Measurements from ENCODE around the gene FBXL20. TPM values are rescaled to one million over a fixed set of nuclear protein-coding genes. Genes with fewer than 3 reads are reported as not detected.
"Not testable (repeated sequence)": the region's sequence is repeated elsewhere in the genome, so short reads cannot be mapped to it uniquely, and the experiment has no call there.

The FBXL20 gene
- polyA plus RNA-seq (ENCODE audit: insufficient read length): 6.1 TPM

- peak; percentile 62 for DNase-seq (ENCODE audit: low read depth)
These were observed at the start of gene FBXL20 for GRCh38 chr17:39401412-39402243. FBXL20 (minus strand) TSS chr17:39401626; CDS start chr17:39401402, 224 bp downstream.

GRCh38 chr17:39450847-39451581 is 49.6 kb upstream of the FBXL20 start, which contains the start of gene MED1:
MED1 (minus strand) TSS chr17:39451263; CDS start chr17:39451062, 201 bp downstream.
- peak; percentile 98 for DNase-seq (ENCODE audit: low read depth)

- DNase-seq (ENCODE audit: low read depth): no peak
These were observed 48.6 kb upstream of the FBXL20 start for GRCh38 chr17:39450051-39450450.

- no peak for DNase-seq (ENCODE audit: low read depth)
These were observed 46.1 kb upstream of the FBXL20 start for GRCh38 chr17:39447561-39447960.

- DNase-seq (ENCODE audit: low read depth): no peak
These were observed 41.9 kb upstream of the FBXL20 start for GRCh38 chr17:39443326-39443725.

- not testable (repeated sequence) for DNase-seq (ENCODE audit: low read depth)
These were observed 38.4 kb upstream of the FBXL20 start for GRCh38 chr17:39439868-39440267.

- no peak for DNase-seq (ENCODE audit: low read depth)
These were observed 28.2 kb upstream of the FBXL20 start for GRCh38 chr17:39429600-39429999.

GRCh38 chr17:39416141-39416540 is 14.7 kb upstream of the FBXL20 start:
- DNase-seq (ENCODE audit: low read depth): no peak

GRCh38 chr17:39410279-39410678 is 8.9 kb upstream of the FBXL20 start:
- DNase-seq (ENCODE audit: low read depth): no peak

GRCh38 chr17:39408360-39408759 is 6.9 kb upstream of the FBXL20 start:
- DNase-seq (ENCODE audit: low read depth): no peak

GRCh38 chr17:39406951-39407350 is 5.5 kb upstream of the FBXL20 start:
- DNase-seq (ENCODE audit: low read depth): no peak

- no peak for DNase-seq (ENCODE audit: low read depth)
These were observed 4.0 kb upstream of the FBXL20 start for GRCh38 chr17:39405436-39405835.

- DNase-seq (ENCODE audit: low read depth): no peak
These were observed 3.3 kb upstream of the FBXL20 start for GRCh38 chr17:39404542-39405378.

GRCh38 chr17:39402890-39403605 is 1.6 kb upstream of the FBXL20 start:
- DNase-seq (ENCODE audit: low read depth): no peak

GRCh38 chr17:39402244-39402889 is 941 bp upstream of the FBXL20 start:
- peak; percentile 90 for DNase-seq (ENCODE audit: low read depth)

- DNase-seq (ENCODE audit: low read depth): no peak
These were observed 647 bp downstream of the FBXL20 start for GRCh38 chr17:39400547-39401411.

GRCh38 chr17:39399791-39400190 is 1.6 kb downstream of the FBXL20 start:
- DNase-seq (ENCODE audit: low read depth): no peak

- DNase-seq (ENCODE audit: low read depth): no peak
These were observed 7.7 kb downstream of the FBXL20 start for GRCh38 chr17:39393736-39394135.

GRCh38 chr17:39391448-39391847 is 10.0 kb downstream of the FBXL20 start:
- no peak for DNase-seq (ENCODE audit: low read depth)

- no peak for DNase-seq (ENCODE audit: low read depth)
These were observed 16.4 kb downstream of the FBXL20 start for GRCh38 chr17:39385040-39385439.
